OCI-LY3 (cell line): ENCODE results near the gene SLC35F2.

ENCODE experiments used
- H2AFZ ChIP-seq: fragments of 200-600, 300-600 bp; shearing (Covaris generic); 2 replicates; pipeline ENCODE4 v1.6.0; 2014; ENCODE audit warnings: antibody characterized with exemption, low read depth, low read length
- H3K27ac ChIP-seq: fragments of 200-600, 300-600 bp; sonication (generic); 2 replicates; pipeline ENCODE4 v1.5.1; 2014; ENCODE audit warnings: mild to moderate bottlenecking, low read length, moderate library complexity, mixed read lengths
- H3K27me3 ChIP-seq: fragments of 200-600, 300-600 bp; sonication (generic); 2 replicates; pipeline ENCODE4 v1.6.1; 2014; ENCODE audit warnings: low read depth, low read length, mixed read lengths
- H3K36me3 ChIP-seq: fragments of 200-600, 300-600 bp; sonication (generic); replicated peaks from 2 replicates; pipeline ENCODE3; 2014; ENCODE audit warnings: low read depth, low read length, mixed read lengths
- H3K4me1 ChIP-seq: fragments of 300-600, 200-600 bp; sonication (generic); 2 replicates; pipeline ENCODE4 v1.6.1; 2014; ENCODE audit warnings: low read length, mixed read lengths
- H3K4me2 ChIP-seq: fragments of 200-600, 300-600 bp; sonication (generic); 2 replicates; pipeline ENCODE4 v1.6.1; 2014; ENCODE audit warnings: low read length, mixed read lengths
- H3K4me3 ChIP-seq: fragments of 300-600, 200-600 bp; sonication (generic); 2 replicates; pipeline ENCODE4 v1.5.1; 2014; ENCODE audit warnings: antibody characterized with exemption, mild to moderate bottlenecking, low read length, moderate library complexity
- H3K79me2 ChIP-seq: fragments of 300-600, 200-600 bp; shearing (Covaris generic); 2 replicates; pipeline ENCODE4 v1.6.1; 2014; ENCODE audit warnings: mild to moderate bottlenecking, low read length, mixed read lengths
- H3K9ac ChIP-seq: fragments of 300-600, 200-600 bp; shearing (Covaris generic); 2 replicates; pipeline ENCODE4 v1.6.0; 2014; ENCODE audit warnings: mild to moderate bottlenecking, low read length, moderate library complexity
- H3K9me3 ChIP-seq: fragments of 200-600, 300-600 bp; shearing (Covaris generic); 2 replicates; pipeline ENCODE4 v1.6.1; 2014; ENCODE audit warnings: low read length, mixed read lengths; ENCODE audit not compliant: insufficient read depth
- H4K20me1 ChIP-seq: fragments of 200-600, 300-600 bp; sonication (generic); 2 replicates; pipeline ENCODE4 v1.6.1; 2016; ENCODE audit warnings: low read length, mixed read lengths; ENCODE audit not compliant: insufficient read depth
- CTCF ChIP-seq: fragments of 200-600, 300-600 bp; sonication (generic); IDR thresholded peaks from 2 replicates; pipeline ENCODE4 v1.5.1; 2014; ENCODE audit warnings: antibody characterized with exemption, low read length, low read depth
- EZH2phosphoT487 ChIP-seq: fragments of 200-600 bp; shearing (Covaris generic); IDR thresholded peaks from 2 replicates; pipeline ENCODE4 v1.6.1; 2018; ENCODE audit warnings: antibody characterized with exemption, mixed run types, low read depth

Gene SLC35F2

GRCh38 chr11:107830915-107831540, 27.6 kb downstream of the SLC35F2 start:
- Histone ChIP-seq H2AFZ (no peak overlapping the region), H3K9ac (no peak overlapping the region), H3K79me2 (peaks cover 91% of the 10 kb centered on the region), H3K4me2 (no peak overlapping the region), H3K36me3 (no peaks in the 10 kb centered on the region), H3K27ac (no peak overlapping the region), H3K4me1 (no peaks in the 10 kb centered on the region), H3K9me3 (no peaks in the 10 kb centered on the region), H4K20me1 (peaks cover 3% of the 10 kb centered on the region; the same call in 1 of the 2 replicates), H3K27me3 (no peaks in the 10 kb centered on the region), H3K4me3 (no peak overlapping the region)
- TF ChIP-seq CTCF (no peak), EZH2phosphoT487 (no peak)

GRCh38 chr11:107827041-107827440, 31.5 kb downstream of the SLC35F2 start:
- no peak overlapping the region for H3K9ac ChIP-seq
- H3K9me3 ChIP-seq, result no peaks in the 10 kb centered on the region
- TF ChIP-seq CTCF, result no peak
- no peak for TF ChIP-seq EZH2phosphoT487
- H3K27me3 ChIP-seq, result no peaks in the 10 kb centered on the region
- peaks cover 20% of the 10 kb centered on the region for H3K4me1 ChIP-seq
- no peaks in the 10 kb centered on the region for H3K36me3 ChIP-seq
- H2AFZ ChIP-seq, result no peak overlapping the region
- peaks cover 7% of the 10 kb centered on the region; the same call in 1 of the 2 replicates for H4K20me1 ChIP-seq
- no peak overlapping the region for H3K4me3 ChIP-seq
- H3K4me2 ChIP-seq, result no peak overlapping the region
- H3K27ac ChIP-seq, result no peak overlapping the region
- peaks cover 87% of the 10 kb centered on the region for H3K79me2 ChIP-seq

- Histone ChIP-seq H3K9me3 (no peaks in the 10 kb centered on the region), H3K36me3 (no peaks in the 10 kb centered on the region), H3K27me3 (no peaks in the 10 kb centered on the region), H3K9ac (no peak overlapping the region), H2AFZ (no peak overlapping the region), H3K4me2 (no peak overlapping the region), H3K4me3 (no peak overlapping the region), H3K79me2 (peaks cover 87% of the 10 kb centered on the region), H3K4me1 (peaks cover 20% of the 10 kb centered on the region), H3K27ac (peak overlapping the region; percentile 24; the same call in 1 of the 2 replicates), H4K20me1 (0 out of 2 replicates have a peak, but pooled peaks cover 4% of the 10 kb centered on the region)
- TF ChIP-seq EZH2phosphoT487, result no peak
- TF ChIP-seq CTCF, result no peak
These were observed 32.7 kb downstream of the SLC35F2 start for GRCh38 chr11:107825875-107826274.

- Histone ChIP-seq H3K27ac (peak overlapping the region; percentile 24; the same call in 1 of the 2 replicates), H2AFZ (no peak overlapping the region), H3K36me3 (no peaks in the 10 kb centered on the region), H3K4me1 (peaks cover 20% of the 10 kb centered on the region), H3K9me3 (no peaks in the 10 kb centered on the region), H3K79me2 (peaks cover 90% of the 10 kb centered on the region), H3K27me3 (no peaks in the 10 kb centered on the region), H3K4me3 (no peak overlapping the region), H3K4me2 (peak overlapping the region; percentile 24; the same call in 1 of the 2 replicates), H3K9ac (no peak overlapping the region), H4K20me1 (0 out of 2 replicates have a peak, but pooled peaks cover 4% of the 10 kb centered on the region)
- no peak for TF ChIP-seq CTCF
- TF ChIP-seq EZH2phosphoT487, result no peak
These were observed 33.8 kb downstream of the SLC35F2 start for GRCh38 chr11:107824668-107825369.
